Upper lobe of left lung (tissue), 6 donors: ENCODE results near the gene DKK3. TPM values are rescaled to one million over a fixed set of nuclear protein-coding genes. Genes with fewer than 3 reads are reported as not detected.

Source experiments
- ATAC-seq, 2 donors: fragments of 200-7000 bp; cut with Tn5 transposase; one replicate each; pipeline ENCODE4 v1.9.1; 2022; ENCODE audit warnings: mild to moderate bottlenecking in 2 of 2, moderate library complexity in 2 of 2; ENCODE audit not compliant: low FRiP score in 2 of 2
- DNase-seq, 2 donors: peaks; one replicate each; pipeline ENCODE4 v3.0.0-alpha.2; 2019 to 2020
- H3K27ac ChIP-seq, 4 donors: fragments of 200-600 bp; sonication (generic); one replicate each; pipeline ENCODE4 v1.5.1; 2016 to 2019
- H3K27me3 ChIP-seq, 4 donors: fragments of 200-600 bp; sonication (generic); one replicate each; pipeline ENCODE4 v1.5.1; 2017 to 2019
- H3K36me3 ChIP-seq, 4 donors: fragments of 200-600 bp; sonication (generic); one replicate each; pipeline ENCODE4 v1.5.1; 2016 to 2019
- H3K4me1 ChIP-seq, 4 donors: fragments of 200-600 bp; sonication (generic); one replicate each; pipeline ENCODE4 v1.5.1; 2018 to 2019
- H3K4me3 ChIP-seq, 4 donors: fragments of 200-600 bp; sonication (generic); one replicate each; pipeline ENCODE4 v1.5.1; 2017 to 2019; ENCODE audit warnings: mild to moderate bottlenecking in 2 of 4, moderate library complexity in 1 of 4
- H3K9me3 ChIP-seq, 4 donors: fragments of 200-600 bp; sonication (generic); one replicate each; pipeline ENCODE4 v1.5.1; 2018 to 2019
- CTCF ChIP-seq, 6 experiments: fragments of 450-650 bp in 4 of 6; fragments of 200-600 bp in 2 of 6; sonication (generic) in 2 of 6; IDR thresholded peaks; one replicate each; pipeline ENCODE4 v1.5.1; 2016 to 2019; ENCODE audit warnings: antibody characterized with exemption in 6 of 6
- EP300 ChIP-seq, 4 donors: sonication (generic); formaldehyde crosslinking; IDR thresholded peaks; one replicate each; pipeline ENCODE4 v1.5.1; 2017; ENCODE audit warnings: antibody characterized with exemption in 4 of 4, control low read depth in 2 of 4
- POLR2A ChIP-seq, 4 donors: fragments of 450-650 bp; IDR thresholded peaks; one replicate each; pipeline ENCODE4 v1.5.1; 2016 to 2017; ENCODE audit warnings: antibody characterized with exemption in 4 of 4, mild to moderate bottlenecking in 2 of 4
- POLR2AphosphoS5 ChIP-seq, 2 donors: sonication (generic); formaldehyde crosslinking; IDR thresholded peaks; one replicate each; pipeline ENCODE4 v1.5.1; 2017; ENCODE audit warnings: antibody characterized with exemption in 2 of 2
- whole genome bisulfite sequencing, 2 donors: methylation state at CpG; one replicate each; pipeline ENCODE4 v1.1.5; 2017 to 2018; 5-methylcytosine and 5-hydroxymethylcytosine counted together
- total RNA-seq, 6 donors: library from RNA; depleted of rRNA in 4 of 6; stranded (reverse); fragments of >200 nt in 4 of 6; gene quantifications; one replicate each; pipeline versions ENCODE4 v1.1.0 to v1.2.1, GENCODE V29; 2016 to 2021
- donor health status: DM: no; HTN: no; CAD: no; lungs with moderate emphysema.
- donor health status: DM: no; HTN: yes; CAD: no; lungs with severe emphysema.

DKK3 gene
- total RNA-seq, 6 donors from 2014 or later, result 50.3 to 162 (median 137) TPM

GRCh38 chr11:11915625-11916024, 92.8 kb downstream of the DKK3 start:
- no peak for ATAC-seq
- Histone ChIP-seq H3K4me3 (no peak overlapping the region), H3K27ac (no peak overlapping the region), H3K4me1 (peaks cover 0 to 6% (median 3%) of the 10 kb centered on the region in 4 donors), H3K9me3 (no peaks in the 10 kb centered on the region), H3K27me3 (no peaks in the 10 kb centered on the region), H3K36me3 (peaks cover 0 to 11% (median 1%) of the 10 kb centered on the region in 4 donors)
- DNase-seq, result no peak
- 97 to 98% methylated on average over 2 of the region's 2 CpGs for WGBS, 2 donors
- no peak for TF ChIP-seq POLR2A (IDR thresholded peaks at IDR 0.05)
- no peak for TF ChIP-seq CTCF (IDR thresholded peaks at IDR 0.05)
- TF ChIP-seq POLR2AphosphoS5 (IDR thresholded peaks at IDR 0.05), result no peak
- TF ChIP-seq EP300 (IDR thresholded peaks at IDR 0.05), result no peak

- 98 to 100% methylated on average over 1 of the region's 1 CpG for WGBS, 2 donors
- DNase-seq, result no peak
- Histone ChIP-seq H3K27me3 (no peaks in the 10 kb centered on the region), H3K36me3 (peaks cover 0 to 12% (median 7%) of the 10 kb centered on the region in 4 donors), H3K4me3 (no peak overlapping the region), H3K9me3 (no peaks in the 10 kb centered on the region), H3K4me1 (peaks cover 0 to 6% (median 3%) of the 10 kb centered on the region in 4 donors), H3K27ac (no peak overlapping the region)
- TF ChIP-seq EP300 (IDR thresholded peaks at IDR 0.05), result no peak
- no peak for TF ChIP-seq POLR2AphosphoS5 (IDR thresholded peaks at IDR 0.05)
- ATAC-seq, result no peak
Measured at GRCh38 chr11:11913395-11913794, 95.0 kb downstream of the DKK3 start.

Other genes with a start within 250 kb of the DKK3 start
- gene USP47, start 166.7 kb downstream of the DKK3 start, total RNA-seq, result 100 to 1,000 TPM in 2 of 6 donors, 10 to 100 TPM in 4; 32.4 to 132 (median 79.0) TPM
- gene MICAL2, start 102.0 kb upstream of the DKK3 start, total RNA-seq, result 100 to 1,000 TPM; 138 to 327 (median 175) TPM